Spleen (tissue), 11 donors: ENCODE measurements around the gene PARVB. TPM values are rescaled to one million over a fixed set of nuclear protein-coding genes. Genes with fewer than 3 reads are reported as not detected.
A peak's percentile ranks its signal among the peaks of the same experiment; 100 is the strongest.

Experiments used
- DNase-seq: peaks from one replicate; pipeline ENCODE4 v3.0.0-alpha.2; 2020
- H3K27ac ChIP-seq, 8 donors: fragments of 200-600 bp; sonication (generic) in 7 of 8; 1 replicate in 4 of 8; 2 replicates in 4 of 8; pipeline versions ENCODE4 v1.5.0 to v1.8.0; 2016 to 2021; ENCODE audit warnings: inconsistent platforms in 4 of 8, mild to moderate bottlenecking in 4 of 8, moderate library complexity in 1 of 8
- H3K27me3 ChIP-seq, 7 donors: fragments of 200-600 bp; sonication (generic) in 6 of 7; replicated peaks in 1 of 7; 1 replicate in 4 of 7; 2 replicates in 3 of 7; pipeline versions ENCODE4 v1.5.0 to v1.8.0; 2016 to 2021; ENCODE audit warnings: inconsistent platforms in 3 of 7, mild to moderate bottlenecking in 1 of 7
- H3K36me3 ChIP-seq, 6 donors: fragments of 200-600 bp; sonication (generic) in 5 of 6; 1 replicate in 4 of 6; 2 replicates in 2 of 6; pipeline versions ENCODE4 v1.5.0 to v1.8.0; 2016 to 2021; ENCODE audit warnings: inconsistent platforms in 2 of 6
- H3K4me1 ChIP-seq, 6 donors: fragments of 200-600 bp; sonication (generic) in 5 of 6; 1 replicate in 3 of 6; 2 replicates in 3 of 6; pipeline versions ENCODE4 v1.5.0 to v1.8.0; 2016 to 2021; ENCODE audit warnings: inconsistent platforms in 3 of 6
- H3K4me3 ChIP-seq, 8 donors: fragments of 200-600 bp; sonication (generic) in 7 of 8; 1 replicate in 4 of 8; 2 replicates in 4 of 8; pipeline versions ENCODE4 v1.5.0 to v1.8.0; 2016 to 2021; ENCODE audit warnings: inconsistent platforms in 4 of 8, mild to moderate bottlenecking in 4 of 8, moderate library complexity in 2 of 8
- H3K9me3 ChIP-seq, 8 donors: fragments of 200-600 bp; sonication (generic) in 7 of 8; 1 replicate in 4 of 8; 2 replicates in 4 of 8; pipeline versions ENCODE4 v1.5.0 to v1.8.0; 2016 to 2021; ENCODE audit warnings: inconsistent platforms in 4 of 8
- CTCF ChIP-seq, 11 experiments: fragments of 200-600 bp in 7 of 11; fragments of 450-650 bp in 4 of 11; sonication (generic) in 4 of 11; IDR thresholded peaks in 8 of 11; conservative IDR thresholded peaks in 3 of 11; 1 replicate in 7 of 11; 2 replicates in 4 of 11; pipeline versions ENCODE4 v1.4.0 to v1.8.0; 2016 to 2021; ENCODE audit warnings: antibody characterized with exemption in 11 of 11, inconsistent platforms in 4 of 11, mild to moderate bottlenecking in 1 of 11
- POLR2A ChIP-seq, 3 donors: fragments of 450-650 bp; IDR thresholded peaks; one replicate each; pipeline ENCODE4 v1.5.1; 2017; ENCODE audit warnings: antibody characterized with exemption in 3 of 3, mild to moderate bottlenecking in 1 of 3
- POLR2AphosphoS5 ChIP-seq, 3 donors: sonication (generic); formaldehyde crosslinking; IDR thresholded peaks; one replicate each; pipeline ENCODE4 v1.5.1; 2017; ENCODE audit warnings: antibody characterized with exemption in 3 of 3
- WGBS, 5 donors: extraction: QIAGEN DNeasy Blood & Tissue Kit in 3 of 5; methylation state at CpG; one replicate each; pipeline versions ENCODE4 v1.1.5 to v1.1.7; 2013 to 2018; 5-methylcytosine and 5-hydroxymethylcytosine counted together
- intact Hi-C: fragments of 100-400 bp; cut with DNase I; formaldehyde crosslinking; loops from one replicate; pipeline ENCODE4 v1.15.0; 2023; ENCODE audit warnings: low total_unique reads
- polyA plus RNA-seq, 3 donors: library from polyadenylated mRNA; stranded (reverse); fragments of 200-250 nt; gene quantifications; one replicate each; pipeline ENCODE4 v1.2.1, GENCODE V29; 2013
- total RNA-seq, 7 donors: library from RNA; depleted of rRNA in 3 of 7; stranded (reverse); fragments of >200 nt in 3 of 7; fragmentation: NEBNext Ultra II Directional in 4 of 7; extraction: Animal tissue kit (Norgen Biotek cat#: 25700) in 4 of 7; gene quantifications; one replicate each; pipeline versions ENCODE4 v1.1.0 to v1.2.1, GENCODE V29; 2016 to 2021
- donor health status: healthy with polysubstance abuse.
- donor health status: DM: no; HTN: no; CAD: no; lungs with moderate emphysema.
- donor health status: DM: no; HTN: no; CAD: no.
- donor health status: Bipolar disorder and iron deficiency.
- donor health status: healthy.
- donor health status: DM: no; HTN: no; CAD: no.
- donor health status: DM: yes; HTN: yes; CAD: no.

Gene PARVB
- total and polyA plus RNA-seq, 10 donors: 24.0 to 61.9 (median 46.5) TPM

- H3K4me1 ChIP-seq: peaks cover 0 to 10% (median 3%) of the 10 kb centered on the region in 6 donors
- peaks cover 0 to 28% (median 18%) of the 10 kb centered on the region in 8 donors for H3K9me3 ChIP-seq
- 94 to 99% (median 96%) methylated on average over 6 of the region's 6 CpGs for WGBS, 5 donors
- peaks cover 5 to 80% (median 61%) of the 10 kb centered on the region in 6 donors for H3K36me3 ChIP-seq
- no peak overlapping the region for H3K27ac ChIP-seq
- no peak for DNase-seq
- TF ChIP-seq POLR2AphosphoS5 (IDR thresholded peaks at IDR 0.05) (no peak), CTCF (IDR thresholded peaks at IDR 0.05 in 8 of 11, conservative IDR thresholded peaks at IDR 0.05 in 3 of 11) (no peak), POLR2A (IDR thresholded peaks at IDR 0.05) (no peak)
- no peaks in the 10 kb centered on the region for H3K27me3 ChIP-seq
- intact Hi-C loops: no loop called here
- H3K4me3 ChIP-seq: no peak overlapping the region
Measured at GRCh38 chr22:44133161-44133560, 109.1 kb downstream of the PARVB start.

- intact Hi-C loops: no loop called here
- WGBS, 5 donors: 35 to 61% (median 50%) methylated on average over 17 to 21 of the region's 21 CpGs
- Histone ChIP-seq H3K9me3 (peaks cover 0 to 28% (median 18%) of the 10 kb centered on the region in 8 donors), H3K36me3 (peaks cover 5 to 89% (median 66%) of the 10 kb centered on the region in 6 donors), H3K27me3 (no peaks in the 10 kb centered on the region), H3K4me1 (peaks cover 0 to under 1% (median 0%) of the 10 kb centered on the region in 6 donors), H3K4me3 (no peak overlapping the region), H3K27ac (no peak overlapping the region)
- peak; percentile 52 for DNase-seq
- TF ChIP-seq POLR2A (IDR thresholded peaks at IDR 0.05) (no peak), CTCF (IDR thresholded peaks at IDR 0.05 in 8 of 11, conservative IDR thresholded peaks at IDR 0.05 in 3 of 11) (no peak), POLR2AphosphoS5 (IDR thresholded peaks at IDR 0.05) (no peak)
Measured at GRCh38 chr22:44133901-44134571, 109.9 kb downstream of the PARVB start.

- H3K4me3 ChIP-seq: no peak overlapping the region
- peaks cover 5 to 100% (median 73%) of the 10 kb centered on the region in 6 donors for H3K36me3 ChIP-seq
- H3K27me3 ChIP-seq: no peaks in the 10 kb centered on the region
- no peak overlapping the region for H3K27ac ChIP-seq
- peaks cover 0 to 28% (median 18%) of the 10 kb centered on the region in 8 donors for H3K9me3 ChIP-seq
- TF ChIP-seq POLR2A (IDR thresholded peaks at IDR 0.05) (no peak), CTCF (IDR thresholded peaks at IDR 0.05 in 8 of 11, conservative IDR thresholded peaks at IDR 0.05 in 3 of 11) (no peak), POLR2AphosphoS5 (IDR thresholded peaks at IDR 0.05) (no peak)
- H3K4me1 ChIP-seq: no peaks in the 10 kb centered on the region
- intact Hi-C loops: no loop called here
- peak; percentile 18 for DNase-seq
- WGBS, 5 donors: 93 to 99% (median 96%) methylated on average over 8 of the region's 8 CpGs
Measured at GRCh38 chr22:44136112-44136511, 112.0 kb downstream of the PARVB start.

GRCh38 chr22:44136786-44137185 is 112.7 kb downstream of the PARVB start:
- Histone ChIP-seq H3K27ac (no peak overlapping the region), H3K36me3 (peaks cover 5 to 100% (median 70%) of the 10 kb centered on the region in 6 donors), H3K4me3 (no peak overlapping the region), H3K27me3 (no peaks in the 10 kb centered on the region), H3K4me1 (no peaks in the 10 kb centered on the region), H3K9me3 (peaks cover 0 to 28% (median 18%) of the 10 kb centered on the region in 8 donors)
- intact Hi-C loops: no loop called here
- TF ChIP-seq POLR2AphosphoS5 (IDR thresholded peaks at IDR 0.05): no peak
- no peak for TF ChIP-seq POLR2A (IDR thresholded peaks at IDR 0.05)
- no peak for TF ChIP-seq CTCF (IDR thresholded peaks at IDR 0.05 in 8 of 11, conservative IDR thresholded peaks at IDR 0.05 in 3 of 11)
- no peak for DNase-seq
